Activated CD4-positive, alpha-beta T cell treated with anti-CD3 and anti-CD28 coated beads, Interleukin-2, amount 50 U/mL, for 4 hours (primary cell): Measurements from ENCODE around the gene SLC13A3.

Experiments used
- DNase-seq, 2 experiments: peaks; one replicate each; pipeline ENCODE4 v3.0.0-alpha.2; 2020

SLC13A3 gene

GRCh38 chr20:46551522-46552381 is 99.5 kb downstream of the SLC13A3 start:
- DNase-seq, result no peak

DNA sequence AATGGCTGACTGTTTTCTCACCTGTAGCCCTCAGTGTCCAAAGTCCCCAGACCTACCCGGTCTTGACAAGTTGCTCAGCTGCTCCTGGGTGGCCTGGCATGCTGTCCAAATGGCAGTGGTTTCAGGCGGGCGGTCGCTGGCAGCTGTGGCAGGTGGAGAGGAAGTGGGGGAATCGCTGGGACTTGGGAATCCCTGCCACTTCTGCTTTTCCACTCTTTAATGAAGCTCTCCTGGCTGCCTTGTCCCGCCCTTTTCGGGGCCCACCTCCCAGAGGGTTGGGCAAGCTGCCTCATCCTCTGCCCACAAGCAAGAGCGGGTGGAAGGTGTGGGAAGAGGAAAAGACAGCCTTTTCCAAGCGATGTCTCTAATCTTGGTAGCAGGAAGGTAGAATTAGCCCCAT is 100.8 kb downstream of the SLC13A3 start, which contains the start of gene OCSTAMP:
OCSTAMP (minus strand) TSS at position 194 of the 400 bp plus-strand sequence; CDS start at position 100, 94 bp downstream.
- DNase-seq, result no peak

- no peak for DNase-seq
Observed at GRCh38 chr20:46549188-46549972, 101.9 kb downstream of the SLC13A3 start.

DNA sequence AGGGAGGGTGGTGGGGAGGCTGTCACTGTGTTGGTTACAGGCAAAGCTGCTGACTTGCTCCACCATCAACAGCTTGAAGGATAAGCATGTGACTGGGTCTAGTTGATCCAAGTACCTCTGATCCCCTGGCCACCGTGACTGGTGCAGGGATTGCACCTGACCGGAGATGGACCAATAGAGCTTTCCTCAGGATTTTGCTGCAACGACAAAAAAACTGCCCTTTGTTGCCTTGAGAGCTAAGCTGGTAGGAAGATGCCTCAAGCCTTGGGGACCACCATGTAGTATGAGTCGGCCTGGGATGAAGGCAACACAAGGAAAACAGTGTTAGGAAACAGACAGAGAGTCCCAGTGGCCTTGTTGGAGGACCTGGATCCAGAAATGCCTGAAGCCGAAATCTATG is 102.6 kb downstream of the SLC13A3 start:
- DNase-seq, result no peak

DNA sequence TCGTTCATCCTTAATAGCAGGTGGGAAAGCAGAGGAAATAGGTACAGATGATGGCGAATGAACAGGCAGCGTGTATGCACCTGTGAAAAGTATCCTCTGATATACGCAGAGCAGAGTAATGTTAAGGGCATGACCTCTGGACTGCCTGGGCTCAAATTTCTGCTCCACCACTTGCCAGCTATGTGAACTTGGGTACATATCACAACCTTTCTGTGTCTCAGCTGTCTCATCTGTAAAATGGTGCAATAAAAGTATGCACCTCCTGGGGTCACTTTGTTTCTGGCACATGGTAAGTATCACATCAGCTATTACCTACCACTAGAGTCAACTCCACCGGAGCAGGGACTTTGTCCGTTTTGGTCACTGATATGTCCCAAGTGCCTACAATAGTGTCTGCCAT is 103.3 kb downstream of the SLC13A3 start:
- DNase-seq, result no peak

DNA sequence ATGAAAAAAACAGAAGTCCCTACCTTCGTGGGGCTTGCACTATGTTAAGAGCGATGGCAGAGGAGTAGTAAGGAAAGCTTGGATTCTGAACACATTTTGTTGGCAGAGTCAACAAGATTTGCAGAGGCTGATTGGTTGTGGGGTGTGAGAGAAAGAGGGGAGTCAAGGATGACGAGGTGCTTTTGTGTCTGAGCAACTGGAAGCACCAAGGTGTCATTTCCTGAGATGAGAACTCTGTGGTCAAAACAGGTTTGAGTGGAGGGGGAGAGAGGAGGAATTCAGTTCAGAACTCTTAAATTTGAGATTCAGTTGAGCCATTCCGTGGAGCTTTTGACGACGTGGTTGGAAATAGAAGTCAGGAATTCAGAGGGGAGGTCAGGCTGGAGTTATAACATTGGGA is 104.3 kb downstream of the SLC13A3 start:
- no peak for DNase-seq

DNA sequence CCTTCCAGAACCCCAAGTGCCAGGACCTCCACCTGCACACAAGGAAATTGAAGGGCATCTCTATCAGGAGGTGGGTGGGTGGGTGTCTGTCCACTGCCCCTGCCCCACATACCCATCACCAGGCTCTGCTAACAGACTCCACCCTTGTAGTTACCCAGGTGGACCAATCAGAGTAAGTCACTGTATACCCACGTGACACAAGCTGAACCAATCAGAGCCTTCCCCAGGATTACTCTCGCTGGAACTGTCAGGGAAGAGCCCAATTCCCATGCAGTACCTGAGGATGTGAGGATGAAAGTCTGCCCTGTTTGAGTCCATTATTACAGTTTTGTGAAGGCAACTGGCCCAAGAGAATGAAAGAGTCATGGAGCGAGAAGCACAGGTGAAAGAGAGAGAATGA is 105.0 kb downstream of the SLC13A3 start:
- no peak for DNase-seq

DNA sequence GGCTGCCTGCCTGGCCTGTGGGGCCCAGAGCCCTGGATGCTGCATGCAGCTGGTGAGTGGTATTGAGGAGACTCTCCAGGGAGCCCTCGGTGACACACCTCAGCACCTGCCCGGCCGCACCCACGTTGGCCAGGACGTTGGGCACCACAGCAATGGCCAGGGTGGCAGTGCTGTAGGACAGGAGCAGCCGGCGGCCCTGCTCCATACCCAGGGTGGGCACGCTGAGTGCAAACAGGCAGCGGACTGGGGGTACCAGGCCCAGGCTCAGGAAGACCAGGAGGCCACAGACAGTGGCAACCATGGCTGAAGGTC is 105.5 kb downstream of the SLC13A3 start:
- DNase-seq, result no peak

DNA sequence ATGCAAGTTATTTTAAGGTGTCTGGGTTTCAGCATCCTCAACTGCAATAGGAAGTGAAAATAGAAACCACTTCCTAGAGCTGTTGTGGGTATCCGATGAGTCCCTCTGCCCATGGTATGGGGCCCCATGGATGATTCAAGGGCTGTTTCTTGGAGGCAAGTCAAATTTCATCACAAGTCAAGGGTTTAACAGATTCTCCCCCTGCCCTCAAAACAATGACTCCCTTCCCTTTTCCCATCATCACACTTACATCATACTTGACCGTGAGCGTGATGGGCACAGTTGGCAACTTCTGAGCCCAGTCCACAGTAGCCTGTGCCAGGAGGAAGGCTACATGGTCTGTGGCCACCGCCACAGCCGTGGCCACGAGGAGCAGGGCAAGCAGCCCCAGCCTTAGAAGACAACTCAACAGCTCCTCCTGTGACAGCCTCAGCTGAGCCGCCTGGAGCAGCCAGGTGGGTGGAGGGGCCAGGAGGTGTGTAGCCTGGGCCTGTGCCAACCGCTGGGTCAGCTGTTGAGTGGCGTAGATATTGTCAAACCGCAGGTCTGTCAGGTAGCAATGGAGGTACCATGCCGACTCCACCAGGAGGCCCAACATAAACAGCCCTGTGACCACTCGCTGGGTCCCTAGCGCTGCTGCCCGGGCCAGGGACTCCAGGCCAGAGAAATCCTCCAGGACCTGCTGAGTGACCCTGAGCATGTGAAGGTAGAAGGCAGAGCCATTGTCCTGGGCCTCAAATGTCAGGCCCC is 106.0 kb downstream of the SLC13A3 start:
- no peak for DNase-seq

DNA sequence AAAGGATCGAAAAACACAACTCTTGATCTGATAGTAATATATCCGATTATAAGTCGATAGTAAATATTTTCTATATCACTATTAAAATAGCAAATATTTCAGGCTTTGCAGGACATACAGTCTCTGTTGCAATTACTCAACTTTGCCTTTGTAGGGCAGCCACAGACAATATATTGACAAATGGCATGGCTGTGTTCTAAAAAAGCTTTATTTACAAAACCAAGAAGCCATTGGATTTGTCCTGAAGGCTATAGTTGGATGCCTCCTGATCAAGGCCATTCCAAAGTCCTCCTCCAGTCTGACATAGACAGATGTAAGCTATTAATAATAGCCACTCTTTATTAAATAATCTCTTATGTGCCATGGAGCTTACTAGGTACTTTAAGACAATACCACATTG is 106.7 kb downstream of the SLC13A3 start:
- no peak for DNase-seq

DNA sequence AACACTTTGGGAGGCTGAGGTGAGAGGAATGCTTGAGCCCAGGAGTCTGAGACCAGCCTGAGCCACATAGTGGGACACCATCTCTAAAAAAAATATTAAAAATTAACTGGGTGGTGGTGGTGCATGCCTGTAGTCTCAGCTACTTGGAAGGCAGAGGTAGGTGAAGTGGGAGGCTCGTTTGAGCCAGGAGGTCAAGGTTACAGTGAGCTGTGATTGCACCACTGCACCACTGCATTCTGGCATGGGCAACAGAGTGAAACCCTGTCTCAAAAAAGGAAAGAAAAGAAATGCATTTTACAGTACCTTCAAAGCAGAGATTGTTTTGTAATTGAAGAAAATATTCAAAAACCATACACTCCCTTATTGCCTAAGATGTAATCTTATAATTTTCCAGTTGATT is 107.3 kb downstream of the SLC13A3 start:
- DNase-seq, result no peak

DNA sequence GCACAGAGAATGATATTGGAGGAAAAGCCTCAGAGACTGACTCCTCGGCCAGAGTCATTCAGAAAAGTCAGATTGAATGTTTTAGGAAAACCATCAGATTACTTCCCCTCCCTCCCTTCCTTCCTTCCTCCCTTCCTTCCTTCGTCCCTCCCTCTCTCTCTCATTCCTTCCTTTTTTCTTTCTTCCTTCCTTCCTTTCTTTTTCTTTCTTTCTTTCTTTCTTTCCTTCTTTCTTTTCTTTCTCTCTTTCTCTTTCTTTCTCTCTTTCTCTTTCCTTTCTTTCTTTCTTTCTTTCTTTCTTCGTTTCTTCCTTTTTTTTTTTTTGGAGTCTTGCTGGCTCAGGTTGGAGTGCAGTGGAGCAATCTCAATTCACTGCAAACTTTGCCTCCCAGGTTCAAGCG is 108.2 kb downstream of the SLC13A3 start:
- no peak for DNase-seq

GRCh38 chr20:46541229-46541935 is 109.9 kb downstream of the SLC13A3 start:
- no peak for DNase-seq

- no peak for DNase-seq
Observed at GRCh38 chr20:46539113-46539512, 112.1 kb downstream of the SLC13A3 start.

GRCh38 chr20:46530640-46531039 is 120.6 kb downstream of the SLC13A3 start:
- DNase-seq, result no peak

- no peak for DNase-seq
Observed at GRCh38 chr20:46523696-46524328, 127.4 kb downstream of the SLC13A3 start.

- DNase-seq, result no peak
Observed at GRCh38 chr20:46523108-46523507, 128.2 kb downstream of the SLC13A3 start.

GRCh38 chr20:46520976-46521579 is 130.2 kb downstream of the SLC13A3 start:
- peak in 1 of 2 experiments; percentile 9 for DNase-seq

DNA sequence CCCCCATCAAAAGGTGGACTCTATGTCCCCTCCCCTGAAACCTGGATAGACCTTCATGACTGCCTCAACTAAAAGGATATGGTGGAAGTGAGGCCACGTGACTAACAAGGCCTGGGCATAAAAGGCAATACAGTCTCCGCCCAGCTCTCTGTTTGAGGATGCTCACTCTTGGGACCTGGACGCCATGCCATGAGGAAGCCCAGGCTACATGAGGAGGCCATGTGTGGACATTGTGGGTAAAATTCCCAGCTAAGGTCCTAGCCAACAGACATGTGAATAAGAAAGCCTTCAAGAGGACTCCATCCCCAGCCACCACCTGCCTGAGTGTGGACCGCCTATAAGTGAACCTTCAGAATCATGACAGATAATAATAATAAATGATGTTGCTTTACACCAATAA is 130.7 kb downstream of the SLC13A3 start:
- DNase-seq, result no peak

DNA sequence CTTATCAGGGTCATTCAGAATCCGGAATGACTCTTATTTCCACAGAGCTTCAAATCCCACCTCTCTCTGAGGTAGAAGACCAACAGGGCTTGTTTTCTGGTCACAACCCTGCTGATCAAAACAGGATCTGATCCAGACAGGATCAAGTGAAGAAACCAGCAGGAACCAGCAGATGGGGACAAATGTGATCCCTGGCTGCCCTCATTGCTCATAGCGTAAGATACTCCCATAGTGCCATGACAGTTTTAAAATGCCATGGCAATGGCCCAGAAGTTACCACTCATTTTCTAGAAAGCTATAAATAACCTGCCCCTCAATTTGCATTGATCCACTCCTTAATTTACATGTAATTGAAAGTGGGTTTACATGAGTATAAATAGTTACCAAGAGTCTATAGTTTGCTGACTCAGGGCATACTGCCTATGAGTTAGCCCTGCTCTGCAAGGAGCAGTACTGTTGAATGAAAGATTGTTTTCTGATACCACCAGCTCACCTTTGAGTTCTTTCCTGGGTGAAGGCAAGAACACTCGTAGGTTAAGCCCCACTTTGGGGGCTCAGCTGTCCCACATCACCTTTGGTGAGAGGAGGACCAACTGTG is 131.7 kb downstream of the SLC13A3 start:
- DNase-seq, result no peak
